ENCODE data around the gene FAM50B. TPM values are rescaled to one million over a fixed set of nuclear protein-coding genes. Genes with fewer than 3 reads are reported as not detected.

FAM50B gene
- total and polyA plus RNA-seq, 4 donors, result 8.8 to 12.3 (median 11.1) TPM

GRCh38 chr6:3891883-3892282 lies 42.7 kb downstream of the FAM50B start:
- WGBS, result 53% methylated on average over 3 of the region's 3 CpGs
- no peak for TF ChIP-seq NR2F2 (IDR thresholded peaks at IDR 0.05)

GRCh38 chr6:3892603-3893002 lies 43.4 kb downstream of the FAM50B start:
- no peak for TF ChIP-seq FOXA2 (IDR thresholded peaks at IDR 0.05)
- TF ChIP-seq NR2F2 (IDR thresholded peaks at IDR 0.05), result no peak
- no peak for TF ChIP-seq HNF4A (conservative IDR thresholded peaks at IDR 0.05)
- TF ChIP-seq SP1 (IDR thresholded peaks at IDR 0.05), result no peak
- TF ChIP-seq MAX (IDR thresholded peaks at IDR 0.05), result no peak
- no peak for TF ChIP-seq CTCF (IDR thresholded peaks at IDR 0.05; ENCODE audit: low read depth, low read length, missing input control)
- TF ChIP-seq ATF3 (IDR thresholded peaks at IDR 0.05), result no peak
- TF ChIP-seq ZBTB33 (IDR thresholded peaks at IDR 0.05), result no peak
- no peak for TF ChIP-seq FOXA1 (IDR thresholded peaks at IDR 0.05)
- TF ChIP-seq RAD21 (IDR thresholded peaks at IDR 0.05), result no peak
- no peak for TF ChIP-seq RXRA (IDR thresholded peaks at IDR 0.05)
- no peak for TF ChIP-seq TAF1 (conservative IDR thresholded peaks at IDR 0.05)
- TF ChIP-seq EGR1 (IDR thresholded peaks at IDR 0.05; ENCODE audit: low read depth in 2 of 2), result no peak
- no peak for TF ChIP-seq REST (IDR thresholded peaks at IDR 0.05)
- no peak for TF ChIP-seq JUND (IDR thresholded peaks at IDR 0.05)
- TF ChIP-seq GABPA (IDR thresholded peaks at IDR 0.05 in 1 of 2, conservative IDR thresholded peaks at IDR 0.05 in 1 of 2), result no peak
- 88% methylated on average over 6 of the region's 6 CpGs for WGBS
- Histone ChIP-seq H3K9me3 (ENCODE audit: control insufficient read depth in 4 of 4, low read length in 3 of 4) (no peaks in the 10 kb centered on the region), H3K36me3 (ENCODE audit: control insufficient read depth in 4 of 4, insufficient read depth in 3 of 4, low read depth in 1 of 4, low read length in 3 of 4) (no peaks in the 10 kb centered on the region), H3K4me1 (ENCODE audit: control insufficient read depth in 4 of 4, insufficient read depth in 4 of 4, low read length in 3 of 4) (peaks cover 0 to 4% (median under 1%) of the 10 kb centered on the region in 4 donors), H3K9ac (ENCODE audit: low read depth in 1 of 2, low read length in 2 of 2) (no peak overlapping the region), H3K27me3 (ENCODE audit: control insufficient read depth in 4 of 4, insufficient read depth in 4 of 4, low read length in 3 of 4) (no peaks in the 10 kb centered on the region), H3K27ac (ENCODE audit: low read depth in 1 of 2, low read length in 2 of 2) (no peak overlapping the region), H3K4me3 (ENCODE audit: low read depth in 1 of 3, low read length in 3 of 3) (no peak overlapping the region)
- no peak for DNase-seq (ENCODE audit: low spot score)

More at GRCh38 chr6:3891883-3892282, 42.7 kb downstream of the FAM50B start:
- no peaks in the 10 kb centered on the region for H3K36me3 ChIP-seq (ENCODE audit: control insufficient read depth in 4 of 4, insufficient read depth in 3 of 4, low read depth in 1 of 4, low read length in 3 of 4)
- H3K27me3 ChIP-seq (ENCODE audit: control insufficient read depth in 4 of 4, insufficient read depth in 4 of 4, low read length in 3 of 4), result no peaks in the 10 kb centered on the region
- no peak overlapping the region for H3K4me3 ChIP-seq (ENCODE audit: low read depth in 1 of 3, low read length in 3 of 3)
- no peak overlapping the region for H3K27ac ChIP-seq (ENCODE audit: low read depth in 1 of 2, low read length in 2 of 2)
- H3K9me3 ChIP-seq (ENCODE audit: control insufficient read depth in 4 of 4, low read length in 3 of 4), result no peaks in the 10 kb centered on the region
- H3K9ac ChIP-seq (ENCODE audit: low read depth in 1 of 2, low read length in 2 of 2), result no peak overlapping the region
- peaks cover under 1 to 9% (median 5%) of the 10 kb centered on the region in 4 donors for H3K4me1 ChIP-seq (ENCODE audit: control insufficient read depth in 4 of 4, insufficient read depth in 4 of 4, low read length in 3 of 4)
- no peak for DNase-seq (ENCODE audit: low spot score)
